Rectal smooth muscle tissue (tissue), 1 donor: ENCODE data around the gene ACSS2.
A peak's percentile ranks its signal among the peaks of the same experiment; 100 is the strongest.

Experiments
- H3K27ac ChIP-seq: one replicate; pipeline ENCODE4 v1.7.0; 2013; ENCODE audit warnings: low read depth, low read length, inconsistent platforms
- H3K27me3 ChIP-seq: one replicate; pipeline ENCODE4 v1.7.0; 2013; ENCODE audit warnings: low read length; ENCODE audit not compliant: control insufficient read depth, insufficient read depth
- H3K36me3 ChIP-seq: one replicate; pipeline ENCODE4 v1.7.0; 2013; ENCODE audit warnings: low read length; ENCODE audit not compliant: control insufficient read depth, insufficient read depth
- H3K4me1 ChIP-seq: one replicate; pipeline ENCODE4 v1.7.0; 2013; ENCODE audit warnings: low read length; ENCODE audit not compliant: control insufficient read depth, insufficient read depth
- H3K4me3 ChIP-seq: one replicate; pipeline ENCODE4 v1.7.0; 2013; ENCODE audit warnings: low read length
- H3K9ac ChIP-seq: one replicate; pipeline ENCODE4 v1.7.0; 2013; ENCODE audit warnings: low read length

Gene ACSS2

DNA sequence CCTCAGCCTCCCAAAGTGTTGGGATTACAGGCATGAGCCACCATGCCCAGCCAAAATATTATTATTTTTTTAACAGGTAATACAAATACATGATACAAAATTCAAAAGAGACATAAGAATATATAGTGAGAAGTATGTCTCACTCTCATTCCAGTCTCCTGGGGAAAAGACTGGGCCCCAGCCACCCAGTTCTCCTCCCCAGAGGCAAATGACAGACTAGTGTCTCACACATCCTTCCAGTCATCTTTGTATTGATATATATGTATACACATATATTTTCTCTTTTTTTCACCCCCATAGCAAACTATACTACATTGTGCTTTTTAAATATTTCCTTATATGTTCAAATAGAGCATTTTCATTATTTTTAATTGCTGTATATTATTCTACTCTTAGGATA is 70.9 kb downstream of the ACSS2 start:
- Histone ChIP-seq H3K36me3 (peaks cover 12% of the 10 kb centered on the region), H3K9ac (no peak overlapping the region), H3K4me3 (no peak overlapping the region), H3K4me1 (no peaks in the 10 kb centered on the region), H3K27me3 (no peaks in the 10 kb centered on the region), H3K27ac (no peak overlapping the region)

DNA sequence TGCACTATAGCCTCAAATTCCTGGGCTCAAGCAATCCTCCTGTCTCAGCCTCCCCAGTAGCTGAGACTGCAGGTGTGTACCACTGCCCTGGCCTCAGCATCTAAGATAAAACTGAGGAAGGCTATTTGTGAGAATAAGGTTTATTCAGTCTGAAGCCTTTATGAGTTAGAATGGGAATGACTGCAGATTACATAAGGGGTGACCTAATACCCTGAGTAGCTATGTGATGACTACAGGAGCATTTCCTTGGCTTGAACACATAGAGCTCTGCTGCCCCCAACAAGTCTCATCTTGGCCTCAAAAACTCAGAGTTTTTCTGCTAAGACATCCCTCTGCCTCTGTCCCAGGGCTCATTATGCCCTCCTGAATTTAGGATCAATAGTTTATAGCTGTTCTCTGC is 71.6 kb downstream of the ACSS2 start:
- Histone ChIP-seq H3K27me3 (no peaks in the 10 kb centered on the region), H3K36me3 (peaks cover 8% of the 10 kb centered on the region), H3K27ac (no peak overlapping the region), H3K4me1 (no peaks in the 10 kb centered on the region), H3K4me3 (no peak overlapping the region), H3K9ac (no peak overlapping the region)

DNA sequence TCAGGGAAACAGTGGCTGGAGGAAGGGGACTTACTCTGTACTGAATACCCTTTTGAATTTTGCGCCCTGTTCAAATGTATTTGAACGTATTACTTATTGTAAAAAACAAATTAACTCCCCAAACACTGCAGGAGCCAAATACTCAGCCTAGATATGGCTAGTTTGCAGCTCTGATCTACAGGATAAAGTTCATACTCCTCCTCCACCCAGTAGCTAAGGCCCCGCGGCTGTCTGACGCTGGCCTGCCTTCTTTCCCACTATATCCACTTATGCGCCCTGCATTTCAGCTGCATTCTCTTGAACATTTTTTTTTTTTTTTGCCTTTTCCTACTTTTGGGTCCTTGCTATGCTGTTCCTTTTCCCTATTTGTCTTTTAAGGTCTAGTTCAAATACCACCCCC is 72.7 kb downstream of the ACSS2 start:
- Histone ChIP-seq H3K9ac (no peak overlapping the region), H3K27me3 (no peaks in the 10 kb centered on the region), H3K36me3 (peaks cover 1% of the 10 kb centered on the region), H3K4me3 (no peak overlapping the region), H3K27ac (no peak overlapping the region), H3K4me1 (no peaks in the 10 kb centered on the region)

- Histone ChIP-seq H3K4me3 (no peak overlapping the region), H3K36me3 (no peaks in the 10 kb centered on the region), H3K4me1 (peaks cover 4% of the 10 kb centered on the region), H3K27me3 (no peaks in the 10 kb centered on the region), H3K9ac (no peak overlapping the region), H3K27ac (no peak overlapping the region)
These were observed 74.8 kb downstream of the ACSS2 start for GRCh38 chr20:34951252-34951651.

DNA sequence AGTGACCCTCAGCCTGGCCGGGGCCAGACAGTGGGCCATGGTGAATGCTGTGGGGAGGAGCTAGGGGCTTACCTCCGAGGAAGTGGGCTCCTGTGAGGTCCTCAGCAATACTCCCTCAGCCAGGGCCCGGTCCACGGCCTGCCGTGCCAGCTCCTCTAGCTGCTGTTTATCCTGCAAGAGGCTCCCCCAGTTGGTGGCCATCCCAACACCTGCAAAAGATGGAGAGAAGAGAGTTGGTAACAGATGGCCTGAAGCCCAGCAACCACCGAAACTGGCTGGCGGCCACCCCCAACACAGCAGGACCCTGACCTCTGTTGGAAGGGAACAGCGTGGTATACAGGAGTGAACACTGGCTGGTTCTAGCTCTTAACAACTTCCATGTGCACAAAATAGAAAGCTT is 75.2 kb downstream of the ACSS2 start:
- H3K9ac ChIP-seq: no peak overlapping the region
- H3K27ac ChIP-seq: no peak overlapping the region
- H3K27me3 ChIP-seq: no peaks in the 10 kb centered on the region
- no peaks in the 10 kb centered on the region for H3K36me3 ChIP-seq
- H3K4me3 ChIP-seq: no peak overlapping the region
- peaks cover 6% of the 10 kb centered on the region for H3K4me1 ChIP-seq

- H3K36me3 ChIP-seq: no peaks in the 10 kb centered on the region
- H3K27ac ChIP-seq: no peak overlapping the region
- no peak overlapping the region for H3K4me3 ChIP-seq
- H3K4me1 ChIP-seq: peaks cover 6% of the 10 kb centered on the region
- H3K9ac ChIP-seq: no peak overlapping the region
- H3K27me3 ChIP-seq: no peaks in the 10 kb centered on the region
These were observed 76.3 kb downstream of the ACSS2 start for GRCh38 chr20:34952671-34953070.

GRCh38 chr20:34953960-34954359 is 77.5 kb downstream of the ACSS2 start:
- H3K4me1 ChIP-seq: peaks cover 6% of the 10 kb centered on the region
- no peaks in the 10 kb centered on the region for H3K36me3 ChIP-seq
- no peaks in the 10 kb centered on the region for H3K27me3 ChIP-seq
- no peak overlapping the region for H3K27ac ChIP-seq
- no peak overlapping the region for H3K4me3 ChIP-seq
- H3K9ac ChIP-seq: no peak overlapping the region

- Histone ChIP-seq H3K27me3 (no peaks in the 10 kb centered on the region), H3K4me1 (peaks cover 6% of the 10 kb centered on the region), H3K27ac (peak overlapping the region; percentile 90), H3K9ac (peak overlapping the region; percentile 32), H3K36me3 (no peaks in the 10 kb centered on the region), H3K4me3 (peak overlapping the region; percentile 84)
These were observed 78.5 kb downstream of the ACSS2 start for GRCh38 chr20:34954904-34955230.

DNA sequence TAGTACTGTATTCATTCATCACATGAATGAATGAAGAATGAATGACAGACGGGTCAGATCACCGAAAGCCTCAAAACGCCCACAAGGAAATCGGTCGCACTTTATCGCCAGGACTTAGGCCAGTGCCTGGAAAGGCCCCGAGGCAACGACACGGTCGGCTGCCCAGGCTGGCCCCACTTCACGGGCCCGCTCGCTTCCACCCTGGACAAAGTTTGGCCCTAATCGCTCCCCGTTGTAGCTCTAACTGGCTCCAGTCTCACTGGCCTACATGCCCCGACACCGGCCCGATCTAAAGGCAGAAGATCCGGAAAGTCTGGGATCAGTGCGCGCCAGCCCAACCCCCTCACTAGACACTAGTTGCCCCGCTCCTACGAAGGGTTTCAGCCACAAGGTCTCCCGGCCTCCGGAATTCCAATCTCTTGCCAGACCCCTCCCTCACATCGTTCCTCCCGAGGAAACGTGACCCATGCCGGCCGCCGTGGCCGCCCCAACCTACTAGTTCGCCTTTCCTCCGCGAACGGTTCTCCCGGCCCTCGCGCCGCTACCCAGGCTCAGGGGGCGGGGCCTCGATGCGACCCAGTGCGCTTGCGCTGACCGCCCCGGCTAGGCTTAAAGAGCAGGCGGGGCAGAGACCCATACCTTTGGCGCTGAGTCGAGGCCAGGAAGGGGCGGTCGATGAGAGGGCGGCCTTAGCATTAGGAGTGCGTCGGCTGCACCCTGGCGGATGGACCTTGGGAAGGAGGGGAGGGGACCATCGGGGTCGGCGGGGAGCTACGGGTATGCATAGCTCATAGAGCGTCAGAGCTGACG is 79.0 kb downstream of the ACSS2 start, which contains the start of the genes GSS and MYH7B:
TSS of gene GSS (minus strand) at position 576 of the 810 bp plus-strand sequence. CDS start 3,954 bp downstream, outside the sequence.
TSS of gene MYH7B (plus strand) at position 638 of the 810 bp plus-strand sequence. CDS start 22,138 bp downstream, outside the sequence.
- Histone ChIP-seq H3K4me1 (peaks cover 6% of the 10 kb centered on the region), H3K36me3 (no peaks in the 10 kb centered on the region), H3K9ac (peak within 1 kb of the TSS; percentile 75), H3K27me3 (no peaks in the 10 kb centered on the region), H3K4me3 (peak within 1 kb of the TSS; percentile 84), H3K27ac (peak within 1 kb of the TSS; percentile 90)

GRCh38 chr20:34956041-34956458 is 79.6 kb downstream of the ACSS2 start:
- no peaks in the 10 kb centered on the region for H3K36me3 ChIP-seq
- peak overlapping the region; percentile 75 for H3K9ac ChIP-seq
- peaks cover 6% of the 10 kb centered on the region for H3K4me1 ChIP-seq
- no peaks in the 10 kb centered on the region for H3K27me3 ChIP-seq
- peak overlapping the region; percentile 84 for H3K4me3 ChIP-seq
- H3K27ac ChIP-seq: peak overlapping the region; percentile 90

GRCh38 chr20:34956751-34957472 is 80.5 kb downstream of the ACSS2 start:
- H3K36me3 ChIP-seq: no peaks in the 10 kb centered on the region
- no peak overlapping the region for H3K4me3 ChIP-seq
- peaks cover 6% of the 10 kb centered on the region for H3K4me1 ChIP-seq
- H3K9ac ChIP-seq: no peak overlapping the region
- H3K27ac ChIP-seq: no peak overlapping the region
- no peaks in the 10 kb centered on the region for H3K27me3 ChIP-seq

DNA sequence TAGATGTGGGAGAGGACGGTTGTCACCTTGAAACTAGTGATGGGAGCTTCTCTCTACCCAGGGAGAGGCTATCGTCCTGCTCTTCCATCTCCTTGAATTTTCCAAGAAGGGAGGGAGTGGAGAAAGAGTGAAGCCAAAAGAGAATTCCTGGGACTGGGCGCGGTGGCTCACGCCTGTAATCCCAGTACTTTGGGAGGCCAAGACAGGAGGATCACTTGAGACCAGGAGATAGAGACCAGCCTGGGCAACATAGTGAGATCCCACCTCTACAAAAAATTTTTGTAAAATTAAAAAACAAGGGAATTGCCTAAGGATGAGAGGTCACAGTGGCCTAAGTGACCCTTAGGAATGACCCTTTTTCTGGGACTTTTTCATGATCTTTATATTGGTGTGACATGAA is 88.1 kb downstream of the ACSS2 start:
- Histone ChIP-seq H3K27ac (no peak overlapping the region), H3K4me1 (no peaks in the 10 kb centered on the region), H3K4me3 (no peak overlapping the region), H3K9ac (no peak overlapping the region), H3K36me3 (no peaks in the 10 kb centered on the region), H3K27me3 (no peaks in the 10 kb centered on the region)
